Keratinocyte (primary cell): ENCODE results near the gene EIF5A2.

ENCODE experiments used
- EZH2 ChIP-seq: IDR thresholded peaks from one replicate; pipeline ENCODE4 v1.6.1; 2012; ENCODE audit warnings: inconsistent platforms, mild to moderate bottlenecking, low read length, moderate library complexity
- TF ChIP-seq, protein P1 (sequence below), 3 experiments: IDR thresholded peaks in 1 of 3; conservative IDR thresholded peaks in 1 of 3; optimal IDR thresholded peaks in 1 of 3; 2 replicates in 2 of 3; 3 replicates in 1 of 3; pipeline versions ENCODE3 to v1.5.1; 2011; ENCODE audit warnings: low read length in 3 of 3, mild to moderate bottlenecking in 3 of 3, moderate library complexity in 2 of 3, control low read depth in 1 of 3, inconsistent platforms in 1 of 3; ENCODE audit not compliant: insufficient read depth in 2 of 3; ENCODE audit errors: extremely low read depth in 1 of 3

GRCh38 chr3:170858599-170858998 lies 49.8 kb downstream of the EIF5A2 start:
- TF ChIP-seq, protein P1, sequence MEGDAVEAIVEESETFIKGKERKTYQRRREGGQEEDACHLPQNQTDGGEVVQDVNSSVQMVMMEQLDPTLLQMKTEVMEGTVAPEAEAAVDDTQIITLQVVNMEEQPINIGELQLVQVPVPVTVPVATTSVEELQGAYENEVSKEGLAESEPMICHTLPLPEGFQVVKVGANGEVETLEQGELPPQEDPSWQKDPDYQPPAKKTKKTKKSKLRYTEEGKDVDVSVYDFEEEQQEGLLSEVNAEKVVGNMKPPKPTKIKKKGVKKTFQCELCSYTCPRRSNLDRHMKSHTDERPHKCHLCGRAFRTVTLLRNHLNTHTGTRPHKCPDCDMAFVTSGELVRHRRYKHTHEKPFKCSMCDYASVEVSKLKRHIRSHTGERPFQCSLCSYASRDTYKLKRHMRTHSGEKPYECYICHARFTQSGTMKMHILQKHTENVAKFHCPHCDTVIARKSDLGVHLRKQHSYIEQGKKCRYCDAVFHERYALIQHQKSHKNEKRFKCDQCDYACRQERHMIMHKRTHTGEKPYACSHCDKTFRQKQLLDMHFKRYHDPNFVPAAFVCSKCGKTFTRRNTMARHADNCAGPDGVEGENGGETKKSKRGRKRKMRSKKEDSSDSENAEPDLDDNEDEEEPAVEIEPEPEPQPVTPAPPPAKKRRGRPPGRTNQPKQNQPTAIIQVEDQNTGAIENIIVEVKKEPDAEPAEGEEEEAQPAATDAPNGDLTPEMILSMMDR (optimal IDR thresholded peaks at IDR 0.05 in 1 of 3, IDR thresholded peaks at IDR 0.05 in 1 of 3, conservative IDR thresholded peaks at IDR 0.05 in 1 of 3; ENCODE audit: extremely low read depth in 1 of 3, insufficient read depth in 2 of 3, low read length in 3 of 3) = no peak
- TF ChIP-seq EZH2 = no peak
